DND-41 (cell line): ENCODE data around the gene POU2AF3.
"Not testable (repeated sequence)": the region's sequence is repeated elsewhere in the genome, so short reads cannot be mapped to it uniquely, and the experiment has no call there.

Experiments used
- ATAC-seq: fragments of 200-7000 bp; cut with Tn5 transposase; 3 replicates; pipeline ENCODE4 v1.9.1; 2021; ENCODE audit warnings: low read depth; ENCODE audit not compliant: insufficient read depth
- DNase-seq: peaks from one replicate; pipeline ENCODE4 v3.0.0-alpha.2; 2020
- H2AFZ ChIP-seq: 2 replicates; pipeline ENCODE4 v1.6.0; 2012; ENCODE audit warnings: low read depth, low read length
- H3K27ac ChIP-seq: 2 replicates; pipeline ENCODE4 v1.5.1; 2012; ENCODE audit warnings: low read length, inconsistent platforms
- H3K27me3 ChIP-seq: fragments of 200-600 bp; sonication (generic); 2 replicates; pipeline ENCODE4 v1.6.0; 2012; ENCODE audit warnings: low read length, mild to moderate bottlenecking, inconsistent platforms; ENCODE audit not compliant: insufficient read depth, poor library complexity
- H3K36me3 ChIP-seq: 2 replicates; pipeline ENCODE4 v1.5.1; 2012; ENCODE audit warnings: low read length, inconsistent platforms; ENCODE audit not compliant: insufficient read depth
- H3K4me1 ChIP-seq: 2 replicates; pipeline ENCODE4 v1.5.1; 2012; ENCODE audit warnings: mild to moderate bottlenecking, low read length; ENCODE audit not compliant: insufficient read depth
- H3K4me2 ChIP-seq: 2 replicates; pipeline ENCODE4 v1.6.0; 2012; ENCODE audit warnings: mild to moderate bottlenecking, moderate library complexity, low read length, inconsistent platforms; ENCODE audit not compliant: insufficient read depth
- H3K4me3 ChIP-seq, 2 experiments: fragments of 200-600 bp in 1 of 2; shearing (Covaris generic) in 1 of 2; 2 replicates each; pipeline ENCODE4 v1.5.1; 2012 to 2016; ENCODE audit warnings: inconsistent platforms in 2 of 2, low read length in 2 of 2, mild to moderate bottlenecking in 2 of 2, low read depth in 1 of 2, moderate library complexity in 1 of 2
- H3K79me2 ChIP-seq: 2 replicates; pipeline ENCODE4 v1.6.0; 2012; ENCODE audit warnings: low read length, inconsistent platforms; ENCODE audit not compliant: insufficient read depth
- H3K9ac ChIP-seq: 2 replicates; pipeline ENCODE4 v1.6.0; 2012; ENCODE audit warnings: low read depth, mild to moderate bottlenecking, inconsistent platforms, low read length, moderate library complexity
- H3K9me3 ChIP-seq: 2 replicates; pipeline ENCODE4 v1.5.1; 2012; ENCODE audit warnings: low read length, moderate library complexity, mild to moderate bottlenecking, inconsistent platforms; ENCODE audit not compliant: insufficient read depth, severe bottlenecking
- H4K20me1 ChIP-seq: 2 replicates; pipeline ENCODE4 v1.6.0; 2012; ENCODE audit warnings: low read length; ENCODE audit not compliant: insufficient read depth
- EZH2 ChIP-seq: IDR thresholded peaks from 3 replicates; pipeline ENCODE4 v1.6.1; 2012; ENCODE audit warnings: borderline replicate concordance, low read depth, mild to moderate bottlenecking, moderate library complexity, low read length, inconsistent platforms; ENCODE audit not compliant: severe bottlenecking
- TF ChIP-seq, protein P1 (sequence below): IDR thresholded peaks from 2 replicates; pipeline ENCODE4 v1.5.1; 2012; ENCODE audit warnings: borderline replicate concordance, low read length, moderate library complexity, mild to moderate bottlenecking; ENCODE audit not compliant: poor library complexity, severe bottlenecking; ENCODE audit errors: extremely low read depth

POU2AF3 gene

DNA sequence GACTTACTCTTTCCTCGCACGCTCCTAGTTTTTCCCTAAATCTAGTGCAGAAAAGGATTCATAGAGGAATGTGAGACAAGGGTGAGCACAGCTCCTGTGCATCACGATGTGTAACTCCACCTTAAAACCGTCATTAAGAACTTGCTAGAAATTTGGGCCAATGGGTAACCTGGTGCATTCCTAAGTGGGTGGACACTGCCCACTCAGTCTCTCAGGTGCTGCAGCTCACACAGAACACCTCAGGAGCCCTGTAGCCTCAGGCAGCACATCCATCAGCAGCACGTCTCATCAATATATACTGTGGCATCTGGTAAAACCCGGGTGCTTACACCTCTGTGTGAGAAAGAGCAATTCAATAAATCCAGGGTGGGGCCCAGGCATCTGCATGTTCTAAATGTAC is 12.4 kb downstream of the POU2AF3 start:
- TF ChIP-seq, protein P1, sequence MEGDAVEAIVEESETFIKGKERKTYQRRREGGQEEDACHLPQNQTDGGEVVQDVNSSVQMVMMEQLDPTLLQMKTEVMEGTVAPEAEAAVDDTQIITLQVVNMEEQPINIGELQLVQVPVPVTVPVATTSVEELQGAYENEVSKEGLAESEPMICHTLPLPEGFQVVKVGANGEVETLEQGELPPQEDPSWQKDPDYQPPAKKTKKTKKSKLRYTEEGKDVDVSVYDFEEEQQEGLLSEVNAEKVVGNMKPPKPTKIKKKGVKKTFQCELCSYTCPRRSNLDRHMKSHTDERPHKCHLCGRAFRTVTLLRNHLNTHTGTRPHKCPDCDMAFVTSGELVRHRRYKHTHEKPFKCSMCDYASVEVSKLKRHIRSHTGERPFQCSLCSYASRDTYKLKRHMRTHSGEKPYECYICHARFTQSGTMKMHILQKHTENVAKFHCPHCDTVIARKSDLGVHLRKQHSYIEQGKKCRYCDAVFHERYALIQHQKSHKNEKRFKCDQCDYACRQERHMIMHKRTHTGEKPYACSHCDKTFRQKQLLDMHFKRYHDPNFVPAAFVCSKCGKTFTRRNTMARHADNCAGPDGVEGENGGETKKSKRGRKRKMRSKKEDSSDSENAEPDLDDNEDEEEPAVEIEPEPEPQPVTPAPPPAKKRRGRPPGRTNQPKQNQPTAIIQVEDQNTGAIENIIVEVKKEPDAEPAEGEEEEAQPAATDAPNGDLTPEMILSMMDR = no peak
- no peak for TF ChIP-seq EZH2
- no peak overlapping the region for H3K4me2 ChIP-seq

DNA sequence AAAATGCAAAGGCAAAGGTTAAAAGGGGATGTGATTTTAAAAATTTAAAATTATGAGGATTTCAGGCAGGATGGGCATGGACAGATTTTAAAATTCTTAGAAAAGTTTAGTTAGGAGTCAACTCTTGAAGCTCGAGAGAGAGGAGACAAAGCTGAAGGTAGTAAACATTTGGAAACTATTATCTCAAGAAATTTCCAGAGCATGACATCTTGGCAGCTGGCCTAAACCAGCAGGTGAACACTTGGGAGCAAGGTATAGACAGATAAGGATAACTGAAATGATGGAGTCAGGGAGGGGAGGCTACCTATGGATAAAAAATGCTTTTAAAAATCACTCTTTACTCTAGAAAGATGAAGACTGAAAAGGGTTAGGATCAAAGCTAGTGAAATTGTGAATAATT is 13.7 kb downstream of the POU2AF3 start:
- TF ChIP-seq, protein P1 = no peak
- H4K20me1 ChIP-seq = no peaks in the 10 kb centered on the region
- no peaks in the 10 kb centered on the region for H3K9me3 ChIP-seq
- no peak overlapping the region for H3K4me2 ChIP-seq
- no peak for ATAC-seq
- H3K4me1 ChIP-seq = no peaks in the 10 kb centered on the region
- no peak overlapping the region for H2AFZ ChIP-seq
- DNase-seq = no peak
- H3K36me3 ChIP-seq = no peaks in the 10 kb centered on the region
- no peak overlapping the region for H3K27ac ChIP-seq
- H3K27me3 ChIP-seq = peaks cover 3% of the 10 kb centered on the region
- H3K9ac ChIP-seq = no peak overlapping the region
- no peaks in the 10 kb centered on the region for H3K79me2 ChIP-seq
- H3K4me3 ChIP-seq = no peak overlapping the region

More for the DNA sequence above, 12.4 kb downstream of the POU2AF3 start:
- no peak overlapping the region for H3K9ac ChIP-seq
- no peaks in the 10 kb centered on the region for H3K4me1 ChIP-seq
- H3K27me3 ChIP-seq = peaks cover 3% of the 10 kb centered on the region
- DNase-seq = no peak
- H3K9me3 ChIP-seq = no peaks in the 10 kb centered on the region
- H3K36me3 ChIP-seq = no peaks in the 10 kb centered on the region
- H3K79me2 ChIP-seq = no peaks in the 10 kb centered on the region
- no peak for ATAC-seq
- no peaks in the 10 kb centered on the region for H4K20me1 ChIP-seq
- H3K4me3 ChIP-seq = no peak overlapping the region
- H2AFZ ChIP-seq = no peak overlapping the region
- H3K27ac ChIP-seq = no peak overlapping the region

DNA sequence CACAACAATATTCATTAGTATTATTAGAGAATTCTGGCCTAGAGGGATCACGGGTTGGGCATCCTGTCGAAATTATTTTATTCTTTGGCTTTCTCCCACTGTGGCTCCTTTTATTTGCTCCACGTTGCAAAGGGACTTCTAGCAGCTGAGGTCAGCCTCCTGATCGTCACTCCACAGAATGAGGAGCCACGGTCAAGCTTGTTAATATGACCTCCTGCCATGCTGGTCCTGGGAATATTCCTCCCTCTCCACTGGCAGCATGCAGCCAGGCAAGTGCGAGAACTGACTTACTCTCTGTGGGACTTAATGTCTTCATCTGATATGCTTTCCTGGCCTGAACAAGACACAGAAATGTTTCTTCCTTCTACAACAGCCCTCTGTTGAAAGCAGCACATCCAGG is 20.9 kb downstream of the POU2AF3 start:
- Histone ChIP-seq H3K27me3 (no peaks in the 10 kb centered on the region), H3K9me3 (no peaks in the 10 kb centered on the region), H4K20me1 (no peaks in the 10 kb centered on the region), H2AFZ (no peak overlapping the region), H3K79me2 (no peaks in the 10 kb centered on the region), H3K9ac (no peak overlapping the region), H3K4me2 (no peak overlapping the region), H3K27ac (no peak overlapping the region), H3K4me3 (no peak overlapping the region), H3K36me3 (no peaks in the 10 kb centered on the region), H3K4me1 (no peaks in the 10 kb centered on the region)
- no peak for ATAC-seq
- no peak for DNase-seq
- no peak for TF ChIP-seq EZH2
- TF ChIP-seq, protein P1 = no peak

DNA sequence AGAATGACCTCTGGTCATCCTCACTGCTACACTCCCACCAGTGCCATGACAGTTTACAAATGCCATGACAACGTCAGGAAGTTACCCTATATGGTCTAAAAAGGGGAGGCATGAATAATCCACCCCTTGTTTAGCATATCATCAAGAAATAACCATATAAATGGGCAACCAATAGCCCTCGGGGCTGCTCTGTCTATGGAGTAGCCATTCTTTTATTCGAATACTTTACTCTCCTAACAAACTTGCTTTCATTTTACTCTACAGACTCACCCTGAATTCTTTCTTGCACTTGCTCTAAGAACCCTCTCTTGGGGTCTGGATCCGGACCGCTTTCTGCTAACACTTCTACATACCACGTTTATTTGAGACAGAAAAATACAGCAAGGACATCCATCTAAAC is 21.9 kb downstream of the POU2AF3 start:
- not testable (repeated sequence) for H3K9me3 ChIP-seq, H4K20me1 ChIP-seq, H3K27me3 ChIP-seq, H3K4me2 ChIP-seq, ATAC-seq, H2AFZ ChIP-seq, DNase-seq, H3K79me2 ChIP-seq, H3K36me3 ChIP-seq, H3K27ac ChIP-seq, H3K9ac ChIP-seq, H3K4me3 ChIP-seq, H3K4me1 ChIP-seq
